GM12878 (cell line): ENCODE data around the gene MYO3A. TPM values are rescaled to one million over a fixed set of nuclear protein-coding genes. Genes with fewer than 3 reads are reported as not detected.

Source experiments
- ATAC-seq: fragments of 200-7000 bp; cut with Tn5 transposase; 3 replicates; pipeline ENCODE4 v1.9.1; 2020; ENCODE audit warnings: mild to moderate bottlenecking, moderate library complexity
- BruUV-seq: library from RNA; stranded (reverse); fragments of 400-500 nt; replicated peaks from 2 replicates; lab custom pipeline; 2021; lab: Mats Ljungman, UMichigan
- CTCF ChIA-PET: fragments of 300-600 bp; sonication (Branson Sonifier 250); formaldehyde crosslinking; extraction: SDS; loops from one replicate; lab custom pipeline; 2021; ENCODE audit warnings: inconsistent platforms; lab: Yijun Ruan, JAX
- POLR2A ChIA-PET: fragments of 350-600 bp; formaldehyde crosslinking; extraction: SDS; loops from one replicate; lab custom pipeline; 2021; ENCODE audit warnings: inconsistent platforms; lab: Charles Lee
- RAD21 ChIA-PET: fragments of 300-600 bp; sonication (Branson Sonifier 250); formaldehyde crosslinking; loops from one replicate; lab custom pipeline; 2023; ENCODE audit warnings: antibody characterized with exemption; ENCODE audit not compliant: unreplicated experiment; lab: Charles Lee
- SMC1A ChIA-PET: fragments of 300-600 bp; sonication (Branson Sonifier 250); formaldehyde crosslinking; loops from one replicate; lab custom pipeline; 2023; ENCODE audit not compliant: unreplicated experiment, uncharacterized antibody; lab: Charles Lee
- DNase-seq: peaks from one replicate; pipeline ENCODE4 v3.0.0-alpha.2; 2011; ENCODE audit warnings: low read depth, low spot score
- FAIRE-seq: peaks from 3 replicates; lab custom pipeline; 2011; peaks lifted over from hg19 to GRCh38; lab: Jason Lieb, UNC
- H2AFZ ChIP-seq: 2 replicates; pipeline ENCODE4 v1.6.0; 2011; ENCODE audit warnings: low read depth, low read length, control low read depth; ENCODE audit not compliant: control insufficient read depth
- H3K27ac ChIP-seq: 2 replicates; pipeline ENCODE4 v1.5.1; 2011; ENCODE audit warnings: control low read depth; ENCODE audit not compliant: control insufficient read depth, insufficient read depth
- H3K27me3 ChIP-seq, 2 experiments: replicated peaks in 1 of 2; 2 replicates each; pipeline versions ENCODE4 v1.6.0 to v1.6.1; 2011; ENCODE audit warnings: low read length in 1 of 2; ENCODE audit not compliant: control insufficient read depth in 2 of 2, insufficient read depth in 2 of 2
- H3K36me3 ChIP-seq, 2 experiments: 2 replicates each; pipeline ENCODE4 v1.5.1; 2011; ENCODE audit warnings: low read length in 1 of 2; ENCODE audit not compliant: control insufficient read depth in 2 of 2, insufficient read depth in 2 of 2
- H3K4me1 ChIP-seq: 2 replicates; pipeline ENCODE4 v1.6.1; 2011; ENCODE audit warnings: mild to moderate bottlenecking, low read length, moderate library complexity, mixed read lengths; ENCODE audit not compliant: control insufficient read depth, insufficient read depth
- H3K4me2 ChIP-seq: 2 replicates; pipeline ENCODE4 v1.6.0; 2011; ENCODE audit warnings: control low read depth; ENCODE audit not compliant: control insufficient read depth, insufficient read depth
- H3K4me3 ChIP-seq: fragments of 200-600 bp; sonication (generic); 2 replicates; pipeline ENCODE4 v1.5.1; 2016
- H3K79me2 ChIP-seq: 2 replicates; pipeline ENCODE4 v1.6.0; 2011; ENCODE audit warnings: low read length; ENCODE audit not compliant: control insufficient read depth, insufficient read depth
- H3K9ac ChIP-seq: 2 replicates; pipeline ENCODE4 v1.8.0; 2011; ENCODE audit warnings: low read length, control low read depth, mixed read lengths; ENCODE audit not compliant: control insufficient read depth, insufficient read depth
- H3K9me3 ChIP-seq: replicated peaks from 3 replicates; pipeline ENCODE4 v1.5.1; 2011; ENCODE audit warnings: mild to moderate bottlenecking, low read length; ENCODE audit not compliant: control insufficient read depth, insufficient read depth
- H4K20me1 ChIP-seq: 2 replicates; pipeline ENCODE4 v1.6.0; 2011; ENCODE audit not compliant: control insufficient read depth, insufficient read depth
- BACH1 ChIP-seq: fragments of 450-650 bp; IDR thresholded peaks from 2 replicates; pipeline ENCODE4 v1.6.1; 2017; ENCODE audit warnings: mild to moderate bottlenecking, borderline replicate concordance
- BHLHE40 ChIP-seq, 2 experiments: fragments of 450-650 bp in 1 of 2; IDR thresholded peaks; 2 replicates each; pipeline ENCODE4 v1.6.1; 2011 to 2017; ENCODE audit warnings: low read depth in 2 of 2, borderline replicate concordance in 1 of 2, improper control_type of control experiment in 1 of 2, low read length in 1 of 2, mild to moderate bottlenecking in 1 of 2
- FOXK2 ChIP-seq: fragments of 450-650 bp; IDR thresholded peaks from 2 replicates; pipeline ENCODE4 v1.6.1; 2017; ENCODE audit warnings: mild to moderate bottlenecking, moderate library complexity
- KDM1A ChIP-seq: fragments of 200-600 bp; sonication (generic); IDR thresholded peaks from 2 replicates; pipeline ENCODE4 v1.6.1; 2016; ENCODE audit warnings: borderline replicate concordance
- NR2F1 ChIP-seq: fragments of 450-650 bp; conservative IDR thresholded peaks from 2 replicates; pipeline ENCODE4 v1.6.1; 2017; ENCODE audit warnings: mild to moderate bottlenecking
- RBBP5 ChIP-seq: fragments of 200-600 bp; sonication (generic); conservative IDR thresholded peaks from 2 replicates; pipeline ENCODE4 v1.6.1; 2016
- SMAD1 ChIP-seq: fragments of 450-650 bp; IDR thresholded peaks from 2 replicates; pipeline ENCODE4 v1.6.1; 2018; ENCODE audit warnings: mild to moderate bottlenecking, low read depth; ENCODE audit not compliant: partially characterized antibody
- SMAD5 ChIP-seq: IDR thresholded peaks from 2 replicates; pipeline ENCODE4 v1.6.1; 2016; ENCODE audit warnings: antibody characterized with exemption, low read depth
- SMARCA5 ChIP-seq: fragments of 450-650 bp; IDR thresholded peaks from 2 replicates; pipeline ENCODE4 v1.6.1; 2017; ENCODE audit warnings: mild to moderate bottlenecking
- SUPT20H ChIP-seq: IDR thresholded peaks from 2 replicates; pipeline ENCODE4 v1.6.1; 2011; ENCODE audit warnings: low read depth, mild to moderate bottlenecking, low read length, moderate library complexity, borderline replicate concordance; ENCODE audit not compliant: control insufficient read depth
- ZNF217 ChIP-seq: fragments of 450-650 bp; IDR thresholded peaks from 2 replicates; pipeline ENCODE4 v1.6.1; 2017; ENCODE audit warnings: antibody characterized with exemption, mild to moderate bottlenecking
- WGBS: methylation state at CpG from one replicate; pipeline ENCODE4 v1.1.6; 2016; ENCODE audit warnings: low lambda C conversion rate; ENCODE audit not compliant: insufficient replicate concordance, insufficient coverage; ENCODE audit errors: missing lambda C conversion rate; 5-methylcytosine and 5-hydroxymethylcytosine counted together
- in situ Hi-C: fragments of 300-500 bp; cut with MboI; formaldehyde crosslinking; loops from 9 replicates; pipeline ENCODE4 v1.14.3; 2018; ENCODE audit warnings: mixed read lengths
- intact Hi-C: fragments of 100-400 bp; cut with micrococcal nuclease; formaldehyde crosslinking; loops from one replicate; pipeline ENCODE4 v1.14.2; 2022; ENCODE audit not compliant: unreplicated experiment
- polyA plus RNA-seq, 11 experiments: library from polyadenylated mRNA; depleted of rRNA in 4 of 11; unstranded in 6 of 11; stranded (reverse) in 5 of 11; fragments of >200 nt; fragmentation: Nextera tagmentation in 4 of 11; fragmentation: Illumina TruSeq in 1 of 11; extraction: Ambion mirVana in 4 of 11; extraction: Trizol in 1 of 11; gene quantifications; 1 replicate in 1 of 11; 2 replicates in 10 of 11; pipeline versions ENCODE4 v1.2.1 to v1.2.3, GENCODE V29; 2011 to 2016; ENCODE audit warnings: inconsistent platforms in 2 of 11, missing spikeins in 2 of 11, low read depth in 1 of 11
- total RNA-seq, 4 experiments: library from RNA; depleted of rRNA in 3 of 4; stranded (reverse); fragments of >200 nt in 3 of 4; fragmentation: Illumina TruSeq in 1 of 4; extraction: Trizol in 1 of 4; gene quantifications; 2 replicates each; pipeline versions ENCODE4 v1.2.1 to v1.2.3, GENCODE V29; 2013 to 2021
- TF ChIP-seq, protein P1 (sequence below): IDR thresholded peaks from 2 replicates; pipeline ENCODE4 v1.6.1; 2012; ENCODE audit warnings: low read depth, low read length, improper control_type of control experiment

MYO3A gene
- total and polyA plus RNA-seq, 10 of the 15 experiments (the other 5 are each of a cell fraction or from before 2014, with no cell fraction given) = not detected

DNA sequence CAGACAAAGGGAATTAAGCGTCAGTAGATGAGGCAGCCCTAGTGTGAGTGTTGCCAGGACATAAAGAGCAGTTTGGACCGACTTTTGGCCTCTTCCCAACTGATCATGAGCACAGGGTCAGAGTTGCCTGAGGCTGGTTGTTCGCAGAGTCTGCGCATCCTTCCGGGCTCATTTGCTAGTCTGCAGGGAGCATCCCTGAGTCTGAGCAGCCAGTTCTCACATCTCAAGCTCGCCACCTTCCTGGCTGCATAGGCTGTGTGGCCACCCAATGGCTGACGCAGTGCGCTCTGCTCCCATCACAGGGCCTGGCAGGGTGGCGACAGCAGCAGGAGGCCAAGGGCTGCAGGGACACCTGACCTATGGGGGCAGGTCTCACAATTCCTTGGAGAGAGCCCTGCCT, 287.5 kb downstream of the MYO3A start:
- intact Hi-C loops = no loop called here
- in situ Hi-C loops = no loop called here
- CTCF ChIA-PET = no interaction called here
- WGBS = 31% methylated on average over 9 of the region's 9 CpGs
- ATAC-seq = no peak
- FAIRE-seq = no peak
- POLR2A ChIA-PET = no interaction called here
- Histone ChIP-seq H2AFZ (no peak overlapping the region), H3K4me2 (no peak overlapping the region), H3K27me3 (peaks cover 3 to 26% of the 10 kb centered on the region in 2 experiments), H4K20me1 (no peaks in the 10 kb centered on the region), H3K79me2 (no peaks in the 10 kb centered on the region), H3K9me3 (no peaks in the 10 kb centered on the region), H3K4me3 (no peak overlapping the region), H3K27ac (no peak overlapping the region), H3K4me1 (no peaks in the 10 kb centered on the region), H3K36me3 (no peaks in the 10 kb centered on the region), H3K9ac (no peak overlapping the region)
- no peak for TF ChIP-seq FOXK2
- no peak for TF ChIP-seq SUPT20H
- no peak for TF ChIP-seq SMARCA5
- no peak for TF ChIP-seq BHLHE40 (IDR thresholded peaks at IDR 0.05; ENCODE audit: borderline replicate concordance in 1 of 2, low read depth in 2 of 2, low read length in 1 of 2)
- TF ChIP-seq ZNF217 = no peak
- no peak for TF ChIP-seq NR2F1
- no peak for TF ChIP-seq KDM1A
- TF ChIP-seq SMAD5 = no peak
- TF ChIP-seq RBBP5 = no peak
- no peak for TF ChIP-seq SMAD1
- RAD21 ChIA-PET = no interaction called here
- SMC1A ChIA-PET = no interaction called here
- DNase-seq = no peak
- BruUV-seq = no TSS peak

DNA sequence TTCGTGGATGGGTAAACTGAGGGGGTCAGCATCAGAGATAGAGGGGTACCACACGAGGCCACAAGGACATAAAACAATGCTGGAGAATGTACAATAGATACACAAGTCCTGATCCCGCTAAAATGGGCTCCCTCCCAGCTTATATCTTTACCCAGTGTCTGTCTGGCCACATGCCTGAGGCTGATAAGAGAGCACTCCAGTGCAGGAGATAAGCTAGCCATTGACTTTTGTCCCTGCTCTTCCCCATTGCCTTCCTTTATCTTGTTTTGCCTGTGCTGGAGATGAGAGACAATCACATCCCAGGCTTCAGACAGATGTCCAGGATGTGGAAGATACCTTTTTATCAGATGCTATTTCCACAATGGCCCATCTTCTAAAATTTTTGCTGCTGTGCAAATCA, 288.5 kb downstream of the MYO3A start:
- no peaks in the 10 kb centered on the region for H3K4me1 ChIP-seq
- ChIA-PET RAD21 (no interaction called here), SMC1A (no interaction called here), CTCF (interaction anchor here (0.9 kb wide), 1 partner anchor 11 kb away, joined by 3 read pairs; no protein-coding TSS in a partner anchor), POLR2A (no interaction called here)
- H3K27ac ChIP-seq = no peak overlapping the region
- H3K79me2 ChIP-seq = no peaks in the 10 kb centered on the region
- no peak for FAIRE-seq
- H3K4me3 ChIP-seq = no peak overlapping the region
- no peak for ATAC-seq
- TF ChIP-seq, protein P1, sequence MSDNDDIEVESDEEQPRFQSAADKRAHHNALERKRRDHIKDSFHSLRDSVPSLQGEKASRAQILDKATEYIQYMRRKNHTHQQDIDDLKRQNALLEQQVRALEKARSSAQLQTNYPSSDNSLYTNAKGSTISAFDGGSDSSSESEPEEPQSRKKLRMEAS = no peak
- TF ChIP-seq BACH1 = no peak
- in situ Hi-C loops = no loop called here
- H3K9ac ChIP-seq = no peak overlapping the region
- intact Hi-C loops = no loop called here
- H3K27me3 ChIP-seq = peaks cover 3 to 17% of the 10 kb centered on the region in 2 experiments
- no peak for DNase-seq
- no peak overlapping the region for H3K4me2 ChIP-seq
- H2AFZ ChIP-seq = no peak overlapping the region
- no peaks in the 10 kb centered on the region for H3K9me3 ChIP-seq
- no peaks in the 10 kb centered on the region for H3K36me3 ChIP-seq
- H4K20me1 ChIP-seq = no peaks in the 10 kb centered on the region
- no TSS peak for BruUV-seq
- WGBS = 0% methylated on average over 3 of the region's 3 CpGs
